SU-DHL-6 (cell line): ENCODE results near the gene CHD3.

Experiments
- H2AFZ ChIP-seq: fragments of 200-600 bp; sonication (generic); 2 replicates; pipeline ENCODE4 v1.6.1; 2014; ENCODE audit warnings: low read depth, mild to moderate bottlenecking, moderate library complexity, mixed read lengths, antibody characterized with exemption, low read length; ENCODE audit not compliant: severe bottlenecking
- H3F3A ChIP-seq: fragments of 200-600 bp; shearing (Covaris generic); 2 replicates; pipeline ENCODE4 v1.6.0; 2016; ENCODE audit warnings: antibody characterized with exemption, mild to moderate bottlenecking; ENCODE audit not compliant: insufficient read depth
- H3K27ac ChIP-seq: fragments of 200-600 bp; sonication (generic); 2 replicates; pipeline ENCODE4 v1.5.1; 2016; ENCODE audit warnings: low read depth, mild to moderate bottlenecking, low read length, moderate library complexity, mixed read lengths
- H3K27me3 ChIP-seq: fragments of 200-600 bp; sonication (generic), shearing (Covaris generic); 2 replicates; pipeline ENCODE4 v1.6.0; 2014; ENCODE audit warnings: mild to moderate bottlenecking, low read length
- H3K36me3 ChIP-seq: fragments of 200-600 bp; sonication (generic); 2 replicates; pipeline ENCODE4 v1.6.1; 2014; ENCODE audit warnings: mild to moderate bottlenecking, low read length, mixed read lengths
- H3K4me2 ChIP-seq: fragments of 300-600, 200-600 bp; shearing (Covaris generic), sonication (generic); 2 replicates; pipeline ENCODE4 v1.6.0; 2014; ENCODE audit warnings: low read length, low read depth, mild to moderate bottlenecking; ENCODE audit not compliant: poor library complexity, severe bottlenecking
- H3K4me3 ChIP-seq: fragments of 200-600 bp; sonication (generic); 2 replicates; pipeline ENCODE4 v1.5.1; 2014; ENCODE audit warnings: antibody characterized with exemption, low read length, mild to moderate bottlenecking, mixed read lengths; ENCODE audit not compliant: insufficient read depth, poor library complexity, severe bottlenecking
- H3K79me2 ChIP-seq: fragments of 200-600 bp; sonication (generic); 2 replicates; pipeline ENCODE4 v1.6.1; 2014; ENCODE audit warnings: mild to moderate bottlenecking, low read length, moderate library complexity; ENCODE audit not compliant: insufficient read depth
- H3K9ac ChIP-seq: fragments of 200-600 bp; sonication (generic); 2 replicates; pipeline ENCODE4 v1.7.0; 2014; ENCODE audit warnings: mild to moderate bottlenecking, low read length
- H3K9me2 ChIP-seq: fragments of 200-600 bp; sonication (generic); replicated peaks from 2 replicates; pipeline ENCODE4 v1.6.1; 2014; ENCODE audit warnings: low read length; ENCODE audit not compliant: insufficient read depth
- H3K9me3 ChIP-seq: fragments of 200-600 bp; sonication (generic); 2 replicates; pipeline ENCODE4 v1.6.1; 2014; ENCODE audit warnings: low read length, mixed read lengths; ENCODE audit not compliant: insufficient read depth
- H4K20me1 ChIP-seq: fragments of 200-600 bp; sonication (generic); 2 replicates; pipeline ENCODE4 v1.6.1; 2014; ENCODE audit warnings: low read depth, mild to moderate bottlenecking, antibody characterized with exemption, low read length, moderate library complexity, mixed read lengths
- EZH2phosphoT487 ChIP-seq: fragments of 200-600 bp; sonication (generic), shearing (Covaris generic); conservative IDR thresholded peaks from 2 replicates; pipeline ENCODE4 v1.6.1; 2018; ENCODE audit warnings: mild to moderate bottlenecking, antibody characterized with exemption, low read length, moderate library complexity, mixed read lengths
- TF ChIP-seq, protein P1 (sequence below): fragments of 200-600 bp; sonication (generic); IDR thresholded peaks from one replicate; pipeline ENCODE4 v1.5.1; 2017; ENCODE audit warnings: antibody characterized with exemption, mild to moderate bottlenecking, low read length, moderate library complexity; ENCODE audit not compliant: insufficient read depth, poor library complexity, severe bottlenecking

CHD3 gene

DNA sequence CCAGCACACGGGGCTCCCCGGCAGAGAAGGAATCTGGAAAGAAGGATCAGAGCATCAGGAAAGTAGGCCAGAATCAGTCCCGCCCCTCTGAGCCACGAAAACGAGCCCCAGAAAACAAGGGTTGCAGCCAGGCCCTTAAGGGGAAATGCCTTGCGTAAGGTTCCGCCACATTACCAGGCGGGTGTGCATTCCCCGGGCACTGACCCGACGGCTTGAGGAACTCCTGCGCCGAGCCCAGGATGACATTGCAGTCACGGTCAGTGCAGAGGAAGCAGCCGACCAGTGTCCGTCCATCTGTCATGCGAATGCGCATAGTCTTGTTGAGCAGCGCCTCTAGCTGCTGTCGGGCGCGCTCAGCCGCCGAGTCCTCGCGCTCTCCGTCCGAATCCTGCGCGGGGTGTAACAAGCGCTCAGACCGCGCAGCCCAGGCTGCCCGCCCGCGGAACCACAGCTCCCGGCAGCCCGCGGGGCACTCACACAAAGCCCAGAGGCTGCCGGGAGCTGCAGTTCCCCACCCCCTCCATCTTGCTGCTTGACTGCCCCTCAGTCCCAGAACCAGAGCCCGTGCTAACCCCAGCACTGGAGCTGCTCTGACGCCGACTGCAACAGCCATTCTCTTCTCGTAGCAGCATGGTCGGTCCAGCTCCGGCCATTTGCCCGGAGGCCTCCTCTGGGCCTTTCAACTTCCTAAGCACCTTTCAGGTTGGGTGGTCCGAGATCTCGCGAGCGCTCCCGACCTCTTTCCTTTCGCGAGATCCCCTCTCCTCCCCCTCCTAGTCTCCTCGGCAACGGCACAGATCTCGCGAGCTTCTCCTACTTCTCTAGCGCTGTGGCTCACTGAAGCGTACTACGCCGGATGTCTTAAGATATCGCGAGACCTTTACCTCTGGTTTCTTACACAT is 31.5 kb upstream of the CHD3 start, which contains the start of gene NAA38:
NAA38 (minus strand) TSS at position 749 of the 902 bp plus-strand sequence; CDS start at position 653, 96 bp downstream.
- TF ChIP-seq EZH2phosphoT487: no peak
- TF ChIP-seq, protein P1, sequence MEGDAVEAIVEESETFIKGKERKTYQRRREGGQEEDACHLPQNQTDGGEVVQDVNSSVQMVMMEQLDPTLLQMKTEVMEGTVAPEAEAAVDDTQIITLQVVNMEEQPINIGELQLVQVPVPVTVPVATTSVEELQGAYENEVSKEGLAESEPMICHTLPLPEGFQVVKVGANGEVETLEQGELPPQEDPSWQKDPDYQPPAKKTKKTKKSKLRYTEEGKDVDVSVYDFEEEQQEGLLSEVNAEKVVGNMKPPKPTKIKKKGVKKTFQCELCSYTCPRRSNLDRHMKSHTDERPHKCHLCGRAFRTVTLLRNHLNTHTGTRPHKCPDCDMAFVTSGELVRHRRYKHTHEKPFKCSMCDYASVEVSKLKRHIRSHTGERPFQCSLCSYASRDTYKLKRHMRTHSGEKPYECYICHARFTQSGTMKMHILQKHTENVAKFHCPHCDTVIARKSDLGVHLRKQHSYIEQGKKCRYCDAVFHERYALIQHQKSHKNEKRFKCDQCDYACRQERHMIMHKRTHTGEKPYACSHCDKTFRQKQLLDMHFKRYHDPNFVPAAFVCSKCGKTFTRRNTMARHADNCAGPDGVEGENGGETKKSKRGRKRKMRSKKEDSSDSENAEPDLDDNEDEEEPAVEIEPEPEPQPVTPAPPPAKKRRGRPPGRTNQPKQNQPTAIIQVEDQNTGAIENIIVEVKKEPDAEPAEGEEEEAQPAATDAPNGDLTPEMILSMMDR: no peak
- H4K20me1 ChIP-seq: no peaks in the 10 kb centered on the region
- H3K9ac ChIP-seq: peak within 1 kb of the TSS; percentile 86
- H3K9me2 ChIP-seq: no peaks in the 10 kb centered on the region
- peak within 1 kb of the TSS; percentile 92 for H3K27ac ChIP-seq
- peak within 1 kb of the TSS; percentile 71 for H3K4me3 ChIP-seq
- H3K79me2 ChIP-seq: peaks cover 27% of the 10 kb centered on the region
- no peaks in the 10 kb centered on the region for H3K27me3 ChIP-seq
- no peaks in the 10 kb centered on the region for H3K36me3 ChIP-seq
- H3F3A ChIP-seq: no peaks in the 10 kb centered on the region; the same call in 1 of the 2 replicates
- H3K9me3 ChIP-seq: no peaks in the 10 kb centered on the region
- peak within 1 kb of the TSS; percentile 62 for H2AFZ ChIP-seq
- H3K4me2 ChIP-seq: peak within 1 kb of the TSS; percentile 87

DNA sequence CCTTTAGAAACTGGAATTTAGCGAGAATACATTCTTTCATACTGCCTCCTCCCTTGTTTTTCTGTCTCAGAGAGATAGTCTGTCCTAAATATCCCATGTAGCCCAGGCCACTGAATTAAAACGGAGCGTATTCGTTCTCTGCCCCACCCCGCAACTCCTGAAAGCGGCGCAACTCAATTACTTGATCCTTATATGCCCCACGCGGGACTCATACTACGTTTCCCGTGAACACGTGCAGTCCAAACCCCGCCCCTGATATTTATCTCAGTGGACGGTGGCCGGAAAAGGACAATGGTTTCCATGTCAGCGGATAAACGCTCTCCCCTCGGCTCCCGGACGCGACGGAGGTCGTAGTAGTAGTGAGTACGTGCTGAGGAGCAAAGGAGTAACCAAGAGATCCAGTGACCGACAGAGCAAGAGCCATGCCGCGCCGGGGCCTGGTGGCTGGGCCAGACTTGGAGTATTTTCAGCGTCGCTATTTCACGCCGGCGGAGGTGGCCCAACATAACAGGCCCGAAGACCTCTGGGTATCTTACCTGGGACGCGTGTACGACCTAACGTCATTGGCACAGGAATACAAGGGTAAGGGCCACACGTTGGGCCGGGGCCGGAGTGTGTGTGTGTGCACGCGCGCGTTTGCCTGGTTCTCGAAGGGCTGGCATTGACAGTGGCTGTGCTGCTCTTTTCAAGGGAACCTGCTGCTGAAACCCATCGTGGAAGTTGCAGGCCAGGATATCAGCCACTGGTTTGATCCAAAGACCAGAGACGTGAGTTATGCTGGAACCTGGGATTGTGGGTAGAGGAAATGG is 30.7 kb upstream of the CHD3 start, which contains the start of gene CYB5D1:
CYB5D1 (plus strand) TSS at position 291 of the 809 bp plus-strand sequence; CDS start at position 423, 132 bp downstream.
- no peaks in the 10 kb centered on the region for H3K9me2 ChIP-seq
- H3K4me3 ChIP-seq: peak within 1 kb of the TSS; percentile 71
- H3K79me2 ChIP-seq: peaks cover 27% of the 10 kb centered on the region
- peak within 1 kb of the TSS; percentile 87 for H3K4me2 ChIP-seq
- no peaks in the 10 kb centered on the region for H3K9me3 ChIP-seq
- peak within 1 kb of the TSS; percentile 62 for H2AFZ ChIP-seq
- no peaks in the 10 kb centered on the region; the same call in 1 of the 2 replicates for H3F3A ChIP-seq
- TF ChIP-seq, protein P1: no peak
- no peak for TF ChIP-seq EZH2phosphoT487
- no peaks in the 10 kb centered on the region for H4K20me1 ChIP-seq
- no peaks in the 10 kb centered on the region for H3K27me3 ChIP-seq
- H3K9ac ChIP-seq: peak within 1 kb of the TSS; percentile 86
- H3K27ac ChIP-seq: peak within 1 kb of the TSS; percentile 92
- no peaks in the 10 kb centered on the region for H3K36me3 ChIP-seq

DNA sequence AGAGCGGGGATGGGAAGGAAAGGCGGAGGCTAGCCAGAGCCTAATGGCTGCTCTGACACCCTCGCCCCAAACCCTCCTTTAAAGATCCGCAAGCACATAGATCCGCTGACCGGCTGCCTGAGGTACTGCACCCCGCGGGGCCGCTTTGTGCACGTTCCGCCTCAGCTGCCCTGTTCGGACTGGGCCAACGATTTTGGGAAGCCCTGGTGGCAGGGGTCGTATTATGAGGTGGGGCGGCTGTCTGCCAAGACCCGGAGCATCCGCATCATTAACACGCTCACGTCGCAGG is 30.1 kb upstream of the CHD3 start:
- Histone ChIP-seq H3K9me2 (no peaks in the 10 kb centered on the region), H3K79me2 (peaks cover 27% of the 10 kb centered on the region), H3K27ac (peak overlapping the region; percentile 92), H3K4me3 (peak overlapping the region; percentile 71), H3K9ac (peak overlapping the region; percentile 86), H4K20me1 (no peaks in the 10 kb centered on the region), H3K27me3 (no peaks in the 10 kb centered on the region), H3K36me3 (no peaks in the 10 kb centered on the region), H3K4me2 (peak overlapping the region; percentile 87), H2AFZ (peak overlapping the region; percentile 62), H3K9me3 (no peaks in the 10 kb centered on the region), H3F3A (no peaks in the 10 kb centered on the region; the same call in 1 of the 2 replicates)
- TF ChIP-seq, protein P1: no peak
- TF ChIP-seq EZH2phosphoT487: no peak
